GM12878 (cell line): Measurements from ENCODE around the gene MT4.

Experiments
- ATF2 ChIP-seq: IDR thresholded peaks from 2 replicates; pipeline ENCODE4 v1.6.1; 2012; ENCODE audit warnings: low read length, inconsistent platforms
- BRCA1 ChIP-seq: IDR thresholded peaks from 2 replicates; pipeline ENCODE4 v1.6.1; 2011; ENCODE audit warnings: low read depth, low read length, improper control_type of control experiment
- CREB1 ChIP-seq: IDR thresholded peaks from 2 replicates; pipeline ENCODE4 v1.6.1; 2012; ENCODE audit warnings: low read depth, mild to moderate bottlenecking, inconsistent platforms
- CREM ChIP-seq: IDR thresholded peaks from 2 replicates; pipeline ENCODE4 v1.6.1; 2014; ENCODE audit warnings: antibody characterized with exemption, low read depth
- CTCF ChIP-seq, 3 experiments: IDR thresholded peaks in 2 of 3; conservative IDR thresholded peaks in 1 of 3; 2 replicates each; pipeline ENCODE4 v1.5.1; 2011; ENCODE audit warnings: low read depth in 3 of 3, low read length in 3 of 3, mild to moderate bottlenecking in 3 of 3, control low read depth in 2 of 3, moderate library complexity in 2 of 3, inconsistent platforms in 1 of 3, mixed read lengths in 1 of 3; ENCODE audit not compliant: control insufficient read depth in 2 of 3, insufficient read depth in 1 of 3; ENCODE audit errors: extremely low read depth in 1 of 3
- ELK1 ChIP-seq: IDR thresholded peaks from 2 replicates; pipeline ENCODE4 v1.6.1; 2012; ENCODE audit warnings: low read depth, low read length, improper control_type of control experiment
- IKZF2 ChIP-seq, 2 experiments: fragments of 450-650 bp; IDR thresholded peaks; 2 replicates each; pipeline ENCODE4 v1.6.1; 2017; ENCODE audit warnings: mild to moderate bottlenecking in 2 of 2, moderate library complexity in 2 of 2
- POU2F2 ChIP-seq: IDR thresholded peaks from 3 replicates; pipeline ENCODE4 v1.6.1; 2011; ENCODE audit warnings: low read depth, mild to moderate bottlenecking, low read length, borderline replicate concordance
- RAD21 ChIP-seq: IDR thresholded peaks from 2 replicates; pipeline ENCODE4 v1.6.1; 2011; ENCODE audit warnings: mild to moderate bottlenecking, low read depth, low read length, moderate library complexity; ENCODE audit not compliant: insufficient read depth
- RFX5 ChIP-seq: IDR thresholded peaks from 2 replicates; pipeline ENCODE4 v1.6.1; 2011; ENCODE audit warnings: low read depth, low read length, improper control_type of control experiment
- SKIL ChIP-seq: fragments of 450-650 bp; IDR thresholded peaks from 2 replicates; pipeline ENCODE4 v1.6.1; 2017; ENCODE audit warnings: mild to moderate bottlenecking, low read depth, inconsistent platforms; ENCODE audit not compliant: poor library complexity, severe bottlenecking
- USF1 ChIP-seq: IDR thresholded peaks from 2 replicates; pipeline ENCODE4 v1.6.1; 2011; ENCODE audit warnings: borderline replicate concordance, low read depth, mild to moderate bottlenecking, moderate library complexity, mixed read lengths, low read length; ENCODE audit not compliant: insufficient read depth; ENCODE audit errors: extremely low read length
- ZBED1 ChIP-seq: IDR thresholded peaks from 2 replicates; pipeline ENCODE4 v1.6.1; 2016; ENCODE audit warnings: borderline replicate concordance
- ZNF217 ChIP-seq: fragments of 450-650 bp; IDR thresholded peaks from 2 replicates; pipeline ENCODE4 v1.6.1; 2017; ENCODE audit warnings: antibody characterized with exemption, mild to moderate bottlenecking

GRCh38 chr16:56610017-56610608 is 45.2 kb downstream of the MT4 start:
- peak; percentile 7; the same call in 1 of the 3 replicates for TF ChIP-seq POU2F2
- TF ChIP-seq CTCF (IDR thresholded peaks at IDR 0.05 in 2 of 3, conservative IDR thresholded peaks at IDR 0.05 in 1 of 3; ENCODE audit: control insufficient read depth in 2 of 3, extremely low read depth in 1 of 3, insufficient read depth in 1 of 3, low read depth in 3 of 3, low read length in 3 of 3), result peak in 1 of 3 experiments; percentile 10; a peak in 1 of 6 replicates
- peak; percentile 75 for TF ChIP-seq CREB1
- TF ChIP-seq ZBED1, result no peak
- peak; percentile 60; the same call in 1 of the 2 replicates for TF ChIP-seq CREM
- no peak for TF ChIP-seq RFX5
- no peak for TF ChIP-seq ZNF217
- TF ChIP-seq IKZF2 (IDR thresholded peaks at IDR 0.05), result no peak; a peak in 1 of 4 replicates
- TF ChIP-seq SKIL, result no peak
- no peak for TF ChIP-seq BRCA1
- TF ChIP-seq RAD21, result no peak
- peak; percentile 13; the same call in 1 of the 2 replicates for TF ChIP-seq ATF2
- no peak for TF ChIP-seq ELK1
- no peak for TF ChIP-seq USF1
